ENCODE data around the gene TBCE.

- TF ChIP-seq CTCF (IDR thresholded peaks at IDR 0.05) (no peak), ZFX (IDR thresholded peaks at IDR 0.05; ENCODE audit: borderline replicate concordance) (no peak)
Observed at GRCh38 chr1:235430991-235431390, 63.8 kb downstream of the TBCE start.

Measured in 22Rv1 (cell line).